ENCODE data around the gene DVL1.

DVL1 gene

GRCh38 chr1:1355416-1355815 is 6.2 kb upstream of the DVL1 start:
- no peak for DNase-seq

- no peak for DNase-seq
Observed at GRCh38 chr1:1354271-1355247, 5.3 kb upstream of the DVL1 start.

- DNase-seq, result no peak
Observed at GRCh38 chr1:1353389-1354151, 4.4 kb upstream of the DVL1 start.

- DNase-seq, result no peak
Observed at GRCh38 chr1:1352786-1353388, 3.7 kb upstream of the DVL1 start.

GRCh38 chr1:1351511-1352427 is 2.6 kb upstream of the DVL1 start:
- DNase-seq, result no peak

- no peak for DNase-seq
Observed at GRCh38 chr1:1348420-1349255, 580 bp downstream of the DVL1 start.

- DNase-seq, result no peak
Observed at GRCh38 chr1:1347663-1348419, 1.4 kb downstream of the DVL1 start.

GRCh38 chr1:1347026-1347595 is 2.1 kb downstream of the DVL1 start:
- no peak for DNase-seq

GRCh38 chr1:1346501-1346890 is 2.7 kb downstream of the DVL1 start:
- no peak for DNase-seq

GRCh38 chr1:1345860-1346500 is 3.2 kb downstream of the DVL1 start:
- no peak for DNase-seq

- no peak for DNase-seq
Observed at GRCh38 chr1:1345384-1345783, 3.8 kb downstream of the DVL1 start.

- no peak for DNase-seq
Observed at GRCh38 chr1:1344655-1345361, 4.4 kb downstream of the DVL1 start.

GRCh38 chr1:1343811-1344421 is 5.3 kb downstream of the DVL1 start:
- no peak for DNase-seq

- no peak for DNase-seq
Observed at GRCh38 chr1:1342584-1343115, 6.6 kb downstream of the DVL1 start.

GRCh38 chr1:1342061-1342562 is 7.1 kb downstream of the DVL1 start:
- no peak for DNase-seq

GRCh38 chr1:1341549-1342021 is 7.6 kb downstream of the DVL1 start:
- DNase-seq, result no peak

- DNase-seq, result no peak
Observed at GRCh38 chr1:1340791-1341548, 8.2 kb downstream of the DVL1 start.

All from CD4-positive, alpha-beta T cell treated with Interferon gamma for 1 hour (primary cell).